Lung (tissue), 12 donors: ENCODE measurements around the gene SLC6A20. TPM values are rescaled to one million over a fixed set of nuclear protein-coding genes. Genes with fewer than 3 reads are reported as not detected.

Source experiments
- ATAC-seq: fragments of 200-7000 bp; cut with Tn5 transposase; one replicate; pipeline ENCODE4 v1.9.1; 2020; ENCODE audit warnings: moderate number of reproducible peaks; ENCODE audit not compliant: insufficient read depth, low FRiP score
- DNase-seq, 3 donors: peaks; one replicate each; pipeline ENCODE4 v3.0.0-alpha.2; 2013 to 2017
- H3K27ac ChIP-seq, 2 donors: one replicate each; pipeline ENCODE4 v1.5.1; 2013; ENCODE audit warnings: mild to moderate bottlenecking in 2 of 2, moderate library complexity in 2 of 2, control low read depth in 1 of 2, inconsistent platforms in 1 of 2, low read depth in 1 of 2, low read length in 1 of 2
- H3K27me3 ChIP-seq, 3 donors: one replicate each; pipeline ENCODE4 v1.5.1; 2013; ENCODE audit warnings: low read length in 2 of 3; ENCODE audit not compliant: control insufficient read depth in 3 of 3, insufficient read depth in 3 of 3
- H3K36me3 ChIP-seq, 4 donors: one replicate each; pipeline ENCODE4 v1.5.1; 2013; ENCODE audit warnings: low read length in 4 of 4, mild to moderate bottlenecking in 1 of 4, moderate library complexity in 1 of 4; ENCODE audit not compliant: control insufficient read depth in 4 of 4, insufficient read depth in 4 of 4
- H3K4me1 ChIP-seq, 5 donors: one replicate each; pipeline ENCODE4 v1.5.1; 2013; ENCODE audit warnings: low read length in 5 of 5, mild to moderate bottlenecking in 2 of 5, moderate library complexity in 1 of 5; ENCODE audit not compliant: control insufficient read depth in 5 of 5, insufficient read depth in 5 of 5
- H3K4me3 ChIP-seq: one replicate; pipeline ENCODE4 v1.5.1; 2013; ENCODE audit warnings: mild to moderate bottlenecking, control low read depth, moderate library complexity
- H3K9ac ChIP-seq, 2 donors: one replicate each; pipeline ENCODE4 v1.5.1; 2013; ENCODE audit warnings: low read length in 2 of 2, control low read depth in 1 of 2; ENCODE audit not compliant: insufficient read depth in 1 of 2
- H3K9me3 ChIP-seq, 4 donors: one replicate each; pipeline ENCODE4 v1.5.1; 2013; ENCODE audit warnings: low read length in 3 of 4, mild to moderate bottlenecking in 1 of 4, moderate library complexity in 1 of 4; ENCODE audit not compliant: control insufficient read depth in 4 of 4, insufficient read depth in 3 of 4
- CTCF ChIP-seq: IDR thresholded peaks from 2 replicates; pipeline ENCODE4 v1.5.1; 2012; ENCODE audit warnings: mild to moderate bottlenecking; ENCODE audit errors: control extremely low read depth, extremely low read depth
- WGBS, 2 donors: extraction: QIAGEN DNeasy Blood & Tissue Kit; methylation state at CpG; one replicate each; pipeline ENCODE4 v1.1.7; 2013; 5-methylcytosine and 5-hydroxymethylcytosine counted together
- polyA plus RNA-seq, 2 donors: library from polyadenylated mRNA; stranded (reverse); fragments of 200-250 nt; gene quantifications; one replicate each; pipeline ENCODE4 v1.2.1, GENCODE V29; 2013
- total RNA-seq, 2 donors: library from RNA; depleted of rRNA in 1 of 2; stranded (reverse); fragments of >200 nt in 1 of 2; gene quantifications; one replicate each; pipeline ENCODE4 v1.2.1, GENCODE V29; 2014 to 2021
- donor health status: control.
- donor health status: control.
- donor health status: Bipolar disorder and iron deficiency.
- donor health status: healthy.
- donor health status: DM: yes; HTN: yes; CAD: no.

SLC6A20 gene
- total and polyA plus RNA-seq, 4 donors = 0.28 to 10.2 (median 1.8) TPM

DNA sequence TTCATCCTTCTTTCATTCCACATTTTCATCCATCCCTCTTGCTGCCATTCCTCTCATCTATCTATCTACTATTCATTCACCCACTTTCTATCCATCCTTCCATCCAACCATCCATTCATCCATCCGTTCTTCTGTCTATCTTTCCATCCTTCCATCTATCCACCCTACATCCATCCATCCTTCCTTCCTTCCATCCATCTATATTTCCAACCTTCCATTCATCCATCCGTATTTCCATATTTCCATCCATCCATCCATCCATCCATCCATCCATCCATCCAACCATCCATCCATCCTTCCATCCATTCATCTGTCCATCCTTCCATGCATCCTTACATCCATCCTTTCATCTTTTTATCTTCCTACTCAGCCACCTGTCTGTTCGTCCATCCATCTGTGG lies 14.0 kb downstream of the SLC6A20 start:
- no peak for ATAC-seq
- no peak for DNase-seq
- no peak for TF ChIP-seq CTCF
- Histone ChIP-seq H3K4me3 (no peak overlapping the region), H3K27ac (no peak overlapping the region), H3K27me3 (no peaks in the 10 kb centered on the region), H3K9me3 (peaks cover 0 to 3% (median 0%) of the 10 kb centered on the region in 4 donors), H3K4me1 (no peaks in the 10 kb centered on the region), H3K9ac (no peak overlapping the region), H3K36me3 (no peaks in the 10 kb centered on the region)
- WGBS, 2 donors = 94 to 95% methylated on average over 3 of the region's 3 CpGs

DNA sequence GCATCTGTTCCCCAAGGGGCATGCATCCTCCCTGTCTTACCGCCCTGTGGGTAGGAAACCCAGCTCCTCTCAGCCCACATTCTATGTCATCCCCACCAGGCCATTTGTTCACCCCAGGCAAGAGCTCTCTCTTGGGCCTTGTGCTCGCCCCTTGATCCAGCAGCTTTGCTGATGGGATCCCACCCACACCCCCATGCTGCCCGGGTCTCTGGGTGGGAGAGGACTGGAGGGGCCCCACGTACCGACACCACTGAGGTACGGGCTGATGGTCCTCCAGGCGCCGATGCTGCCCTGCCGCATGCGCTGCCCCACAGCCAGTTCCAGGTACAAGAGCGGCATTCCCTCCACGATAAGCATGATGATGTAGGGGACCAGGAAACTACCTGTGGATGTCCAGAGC lies 14.5 kb downstream of the SLC6A20 start:
- 93 to 96% methylated on average over 12 of the region's 12 CpGs for WGBS, 2 donors
- no peak for ATAC-seq
- no peaks in the 10 kb centered on the region for H3K36me3 ChIP-seq
- H3K9me3 ChIP-seq = peaks cover 0 to 3% (median 0%) of the 10 kb centered on the region in 4 donors
- no peak overlapping the region for H3K9ac ChIP-seq
- no peaks in the 10 kb centered on the region for H3K27me3 ChIP-seq
- DNase-seq = no peak
- peaks cover 0 to 4% (median 0%) of the 10 kb centered on the region in 5 donors for H3K4me1 ChIP-seq
- TF ChIP-seq CTCF = no peak
- H3K4me3 ChIP-seq = no peak overlapping the region
- H3K27ac ChIP-seq = no peak overlapping the region

- Histone ChIP-seq H3K36me3 (no peaks in the 10 kb centered on the region), H3K4me3 (no peak overlapping the region), H3K27ac (no peak overlapping the region), H3K27me3 (no peaks in the 10 kb centered on the region), H3K9ac (no peak overlapping the region), H3K9me3 (peaks cover 0 to 3% (median 0%) of the 10 kb centered on the region in 4 donors), H3K4me1 (peaks cover 0 to 9% (median 3%) of the 10 kb centered on the region in 5 donors)
- TF ChIP-seq CTCF = no peak
- DNase-seq = no peak
- WGBS, 2 donors = 84 to 91% methylated on average over 5 of the region's 5 CpGs
- no peak for ATAC-seq
These were observed 15.1 kb downstream of the SLC6A20 start for GRCh38 chr3:45781271-45781670.
